HEK293 (cell line): ENCODE measurements around the gene ALOX15B.

Experiments used
- CTCF ChIA-PET: fragments of 350-600 bp; formaldehyde crosslinking; extraction: SDS; loops from one replicate; lab custom pipeline; 2021; ENCODE audit warnings: antibody characterized with exemption; lab: Yijun Ruan, JAX
- POLR2A ChIA-PET: fragments of 300-600 bp; formaldehyde crosslinking; extraction: SDS; loops from one replicate; lab custom pipeline; 2020; ENCODE audit warnings: antibody characterized with exemption, inconsistent platforms; lab: Yijun Ruan, JAX
- H3K27ac ChIP-seq: fragments of 200-500 bp; sonication (Bioruptor generic); 2 replicates; pipeline ENCODE4 v1.5.1; 2014; ENCODE audit warnings: low read depth, low read length, control low read depth, inconsistent platforms; ENCODE audit errors: extremely low read depth
- H3K36me3 ChIP-seq, 2 experiments: fragments of 200-500 bp in 1 of 2; sonication (Bioruptor generic) in 1 of 2; 1 replicate in 1 of 2; 2 replicates in 1 of 2; pipeline ENCODE4 v1.5.1; 2014 to 2017; ENCODE audit warnings: inconsistent platforms in 2 of 2, low read length in 2 of 2; ENCODE audit not compliant: control insufficient read depth in 2 of 2, insufficient read depth in 1 of 2
- H3K4me1 ChIP-seq: fragments of 200-500 bp; sonication (Bioruptor generic); 2 replicates; pipeline ENCODE4 v1.5.1; 2014; ENCODE audit warnings: mild to moderate bottlenecking, low read length, inconsistent platforms; ENCODE audit not compliant: control insufficient read depth, insufficient read depth
- H3K4me3 ChIP-seq: 2 replicates; pipeline ENCODE4 v1.5.1; 2011; ENCODE audit warnings: low read depth, mild to moderate bottlenecking, control low read depth, low read length, moderate library complexity
- H3K9me3 ChIP-seq: fragments of 200-500 bp; sonication (Bioruptor generic); 2 replicates; pipeline ENCODE4 v1.5.1; 2014; ENCODE audit warnings: low read depth, low read length, inconsistent platforms; ENCODE audit not compliant: control insufficient read depth, insufficient read depth
- FEZF1 ChIP-seq: fragments of 450-650 bp; formaldehyde crosslinking; IDR thresholded peaks from 2 replicates; pipeline ENCODE4 v1.5.1; 2016; ENCODE audit warnings: missing biosample characterization, missing genetic modification characterization
- GLI4 ChIP-seq: fragments of 450-650 bp; formaldehyde crosslinking; IDR thresholded peaks from 2 replicates; pipeline ENCODE4 v1.5.1; 2016; ENCODE audit warnings: missing biosample characterization, missing genetic modification characterization
- PRDM2 ChIP-seq: fragments of 450-650 bp; formaldehyde crosslinking; IDR thresholded peaks from 2 replicates; pipeline ENCODE4 v1.5.1; 2016; ENCODE audit warnings: missing biosample characterization, missing genetic modification characterization, borderline replicate concordance
- SALL2 ChIP-seq: fragments of 450-650 bp; formaldehyde crosslinking; IDR thresholded peaks from 2 replicates; pipeline ENCODE4 v1.5.0; 2017; ENCODE audit warnings: missing biosample characterization, mild to moderate bottlenecking, missing genetic modification characterization, borderline replicate concordance
- WT1 ChIP-seq: fragments of 450-650 bp; formaldehyde crosslinking; IDR thresholded peaks from 2 replicates; pipeline ENCODE4 v1.5.1; 2016; ENCODE audit warnings: missing biosample characterization, missing genetic modification characterization
- ZBTB10 ChIP-seq: fragments of 450-650 bp; formaldehyde crosslinking; IDR thresholded peaks from 2 replicates; pipeline ENCODE4 v1.5.1; 2016; ENCODE audit warnings: missing biosample characterization, missing genetic modification characterization
- ZBTB21 ChIP-seq: fragments of 450-650 bp; formaldehyde crosslinking; IDR thresholded peaks from 2 replicates; pipeline ENCODE4 v1.5.1; 2017; ENCODE audit warnings: missing biosample characterization, missing genetic modification characterization
- ZBTB6 ChIP-seq: fragments of 450-650 bp; formaldehyde crosslinking; IDR thresholded peaks from 2 replicates; pipeline ENCODE4 v1.5.1; 2017; ENCODE audit warnings: missing biosample characterization, missing genetic modification characterization
- ZNF140 ChIP-seq: fragments of 450-650 bp; formaldehyde crosslinking; IDR thresholded peaks from 2 replicates; pipeline ENCODE4 v1.5.1; 2016; ENCODE audit warnings: missing biosample characterization, missing genetic modification characterization
- ZNF24 ChIP-seq: fragments of 450-650 bp; formaldehyde crosslinking; IDR thresholded peaks from 2 replicates; pipeline ENCODE4 v1.5.1; 2016; ENCODE audit warnings: missing biosample characterization, missing genetic modification characterization
- ZNF354C ChIP-seq: fragments of 450-650 bp; formaldehyde crosslinking; IDR thresholded peaks from 2 replicates; pipeline ENCODE4 v1.5.1; 2016; ENCODE audit warnings: missing biosample characterization, missing genetic modification characterization, low read depth, borderline replicate concordance
- ZNF521 ChIP-seq: fragments of 450-650 bp; formaldehyde crosslinking; IDR thresholded peaks from 2 replicates; pipeline ENCODE4 v1.5.1; 2017; ENCODE audit warnings: missing biosample characterization, mild to moderate bottlenecking, missing genetic modification characterization
- ZNF837 ChIP-seq: fragments of 450-650 bp; formaldehyde crosslinking; IDR thresholded peaks from 2 replicates; pipeline ENCODE4 v1.5.1; 2016; ENCODE audit warnings: missing biosample characterization, missing genetic modification characterization
- ZSCAN4 ChIP-seq: fragments of 450-650 bp; formaldehyde crosslinking; IDR thresholded peaks from 2 replicates; pipeline ENCODE4 v1.5.1; 2017; ENCODE audit warnings: missing biosample characterization, missing genetic modification characterization
- TF ChIP-seq, protein P1 (sequence below): fragments of 450-650 bp; formaldehyde crosslinking; conservative IDR thresholded peaks from 2 replicates; pipeline ENCODE4 v1.5.1; 2016; ENCODE audit warnings: low read depth, missing biosample characterization, missing genetic modification characterization
- TF ChIP-seq, protein P2 (sequence below): IDR thresholded peaks from 2 replicates; pipeline ENCODE4 v1.6.1; 2011; ENCODE audit warnings: mild to moderate bottlenecking, low read depth, low read length, borderline replicate concordance
- TF ChIP-seq, protein P3 (sequence below): fragments of 450-650 bp; formaldehyde crosslinking; IDR thresholded peaks from 2 replicates; pipeline ENCODE4 v1.5.1; 2016; ENCODE audit warnings: missing biosample characterization, missing genetic modification characterization

Gene ALOX15B

DNA sequence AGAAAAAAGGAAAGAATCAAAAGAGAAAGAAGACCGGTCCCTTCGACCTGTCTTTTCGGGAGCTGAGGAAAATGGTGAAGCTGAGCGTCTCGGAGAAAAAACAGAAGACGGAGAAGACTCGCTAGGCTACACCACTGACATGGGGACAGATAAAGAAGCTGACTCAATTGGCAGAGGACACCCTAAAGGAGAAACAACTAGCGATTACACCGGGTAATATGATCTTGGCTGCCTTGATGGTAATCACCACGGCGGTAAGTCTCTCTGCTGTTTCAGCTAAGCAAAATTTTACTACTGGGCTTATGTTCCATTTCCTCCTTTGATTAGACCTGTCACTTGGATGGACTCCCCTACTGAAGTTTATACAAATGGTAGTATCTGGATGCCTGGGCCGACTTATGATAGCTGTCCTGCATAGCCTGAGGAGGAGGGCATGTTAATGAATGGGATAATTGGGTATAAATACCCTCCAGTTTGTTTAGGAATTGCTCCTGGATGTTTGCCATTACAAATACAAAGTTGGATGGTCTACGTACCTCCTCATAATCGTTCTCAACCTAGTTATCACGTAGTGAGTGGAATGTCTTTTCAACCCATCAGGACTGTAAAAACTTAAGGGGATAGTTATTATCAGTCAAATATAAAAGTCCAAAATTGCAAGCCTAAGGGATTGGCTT is 24.1 kb downstream of the ALOX15B start:
- H3K36me3 ChIP-seq = no peaks in the 10 kb centered on the region
- H3K4me1 ChIP-seq = peaks cover 15% of the 10 kb centered on the region
- H3K4me3 ChIP-seq = peak overlapping the region; percentile 8
- no peaks in the 10 kb centered on the region for H3K9me3 ChIP-seq
- CTCF ChIA-PET = interaction anchor here (0.6 to 7.9 kb wide), 13 partner anchors 7 to 1485 kb away, joined by 3 to 214 read pairs (median 6); partner anchors contain the start of genes ALOXE3 and KRABD2
- peak overlapping the region; percentile 57 for H3K27ac ChIP-seq
- POLR2A ChIA-PET = interaction anchor here (0.7 to 1.3 kb wide), 7 partner anchors 11 to 226 kb away, joined by 3 to 4 read pairs (median 3); partner anchors contain the start of genes AURKB, CTC1 and RANGRF
- TF ChIP-seq GLI4 = no peak
- TF ChIP-seq ZBTB10 (tag by site-specific recombination) = no peak
- no peak; the same call in 1 of the 2 replicates for TF ChIP-seq ZBTB21 (tag by site-specific recombination)
- peak; percentile 98 for TF ChIP-seq WT1 (tag by site-specific recombination)
- no peak for TF ChIP-seq ZSCAN4 (tag by site-specific recombination)
- TF ChIP-seq, protein P1, sequence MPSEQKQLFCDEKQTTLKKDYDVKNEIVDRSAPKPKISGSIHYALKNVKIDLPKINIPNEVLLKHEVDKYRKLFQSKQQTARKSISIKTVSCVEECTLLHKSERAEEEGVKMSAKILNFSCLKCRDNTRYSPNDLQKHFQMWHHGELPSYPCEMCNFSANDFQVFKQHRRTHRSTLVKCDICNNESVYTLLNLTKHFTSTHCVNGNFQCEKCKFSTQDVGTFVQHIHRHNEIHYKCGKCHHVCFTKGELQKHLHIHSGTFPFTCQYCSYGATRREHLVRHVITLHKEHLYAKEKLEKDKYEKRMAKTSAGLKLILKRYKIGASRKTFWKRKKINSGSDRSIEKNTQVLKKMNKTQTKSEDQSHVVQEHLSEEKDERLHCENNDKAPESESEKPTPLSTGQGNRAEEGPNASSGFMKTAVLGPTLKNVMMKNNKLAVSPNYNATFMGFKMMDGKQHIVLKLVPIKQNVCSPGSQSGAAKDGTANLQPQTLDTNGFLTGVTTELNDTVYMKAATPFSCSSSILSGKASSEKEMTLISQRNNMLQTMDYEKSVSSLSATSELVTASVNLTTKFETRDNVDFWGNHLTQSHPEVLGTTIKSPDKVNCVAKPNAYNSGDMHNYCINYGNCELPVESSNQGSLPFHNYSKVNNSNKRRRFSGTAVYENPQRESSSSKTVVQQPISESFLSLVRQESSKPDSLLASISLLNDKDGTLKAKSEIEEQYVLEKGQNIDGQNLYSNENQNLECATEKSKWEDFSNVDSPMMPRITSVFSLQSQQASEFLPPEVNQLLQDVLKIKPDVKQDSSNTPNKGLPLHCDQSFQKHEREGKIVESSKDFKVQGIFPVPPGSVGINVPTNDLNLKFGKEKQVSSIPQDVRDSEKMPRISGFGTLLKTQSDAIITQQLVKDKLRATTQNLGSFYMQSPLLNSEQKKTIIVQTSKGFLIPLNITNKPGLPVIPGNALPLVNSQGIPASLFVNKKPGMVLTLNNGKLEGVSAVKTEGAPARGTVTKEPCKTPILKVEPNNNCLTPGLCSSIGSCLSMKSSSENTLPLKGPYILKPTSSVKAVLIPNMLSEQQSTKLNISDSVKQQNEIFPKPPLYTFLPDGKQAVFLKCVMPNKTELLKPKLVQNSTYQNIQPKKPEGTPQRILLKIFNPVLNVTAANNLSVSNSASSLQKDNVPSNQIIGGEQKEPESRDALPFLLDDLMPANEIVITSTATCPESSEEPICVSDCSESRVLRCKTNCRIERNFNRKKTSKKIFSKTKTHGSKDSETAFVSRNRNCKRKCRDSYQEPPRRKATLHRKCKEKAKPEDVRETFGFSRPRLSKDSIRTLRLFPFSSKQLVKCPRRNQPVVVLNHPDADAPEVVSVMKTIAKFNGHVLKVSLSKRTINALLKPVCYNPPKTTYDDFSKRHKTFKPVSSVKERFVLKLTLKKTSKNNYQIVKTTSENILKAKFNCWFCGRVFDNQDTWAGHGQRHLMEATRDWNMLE (tag by site-specific recombination) = no peak
- no peak for TF ChIP-seq ZNF140 (tag by site-specific recombination)
- peak; percentile 73 for TF ChIP-seq FEZF1 (tag by site-specific recombination)
- TF ChIP-seq ZNF24 (tag by site-specific recombination) = no peak
- no peak for TF ChIP-seq ZNF354C (tag by site-specific recombination)
- TF ChIP-seq ZNF837 = no peak
- no peak for TF ChIP-seq ZBTB6 (tag by site-specific recombination)
- no peak for TF ChIP-seq SALL2 (tag by site-specific recombination)
- TF ChIP-seq, protein P2, sequence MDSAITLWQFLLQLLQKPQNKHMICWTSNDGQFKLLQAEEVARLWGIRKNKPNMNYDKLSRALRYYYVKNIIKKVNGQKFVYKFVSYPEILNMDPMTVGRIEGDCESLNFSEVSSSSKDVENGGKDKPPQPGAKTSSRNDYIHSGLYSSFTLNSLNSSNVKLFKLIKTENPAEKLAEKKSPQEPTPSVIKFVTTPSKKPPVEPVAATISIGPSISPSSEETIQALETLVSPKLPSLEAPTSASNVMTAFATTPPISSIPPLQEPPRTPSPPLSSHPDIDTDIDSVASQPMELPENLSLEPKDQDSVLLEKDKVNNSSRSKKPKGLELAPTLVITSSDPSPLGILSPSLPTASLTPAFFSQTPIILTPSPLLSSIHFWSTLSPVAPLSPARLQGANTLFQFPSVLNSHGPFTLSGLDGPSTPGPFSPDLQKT = no peak
- no peak for TF ChIP-seq ZNF521 (tag by site-specific recombination)
- TF ChIP-seq, protein P3, sequence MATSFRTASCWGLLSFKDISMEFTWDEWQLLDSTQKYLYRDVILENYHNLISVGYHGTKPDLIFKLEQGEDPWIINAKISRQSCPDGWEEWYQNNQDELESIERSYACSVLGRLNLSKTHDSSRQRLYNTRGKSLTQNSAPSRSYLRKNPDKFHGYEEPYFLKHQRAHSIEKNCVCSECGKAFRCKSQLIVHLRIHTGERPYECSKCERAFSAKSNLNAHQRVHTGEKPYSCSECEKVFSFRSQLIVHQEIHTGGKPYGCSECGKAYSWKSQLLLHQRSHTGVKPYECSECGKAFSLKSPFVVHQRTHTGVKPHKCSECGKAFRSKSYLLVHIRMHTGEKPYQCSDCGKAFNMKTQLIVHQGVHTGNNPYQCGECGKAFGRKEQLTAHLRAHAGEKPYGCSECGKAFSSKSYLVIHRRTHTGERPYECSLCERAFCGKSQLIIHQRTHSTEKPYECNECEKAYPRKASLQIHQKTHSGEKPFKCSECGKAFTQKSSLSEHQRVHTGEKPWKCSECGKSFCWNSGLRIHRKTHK (tag by site-specific recombination) = no peak
- TF ChIP-seq PRDM2 = no peak
